LNCAP (cell line): ENCODE data around the gene MPDZ.

Source experiments
- CTCF ChIP-seq: fragments of 450-650 bp; IDR thresholded peaks from 2 replicates; pipeline ENCODE4 v1.5.1; 2017; ENCODE audit warnings: mild to moderate bottlenecking

Gene MPDZ

GRCh38 chr9:13292782-13293181 lies 13.3 kb upstream of the MPDZ start:
- no peak for TF ChIP-seq CTCF

GRCh38 chr9:13292158-13292557 lies 12.7 kb upstream of the MPDZ start:
- TF ChIP-seq CTCF, result no peak

- TF ChIP-seq CTCF, result no peak
Measured at GRCh38 chr9:13291718-13292117, 12.2 kb upstream of the MPDZ start.

- TF ChIP-seq CTCF, result no peak
Measured at GRCh38 chr9:13284011-13284410, 4.5 kb upstream of the MPDZ start.

- no peak for TF ChIP-seq CTCF
Measured at GRCh38 chr9:13282998-13283397, 3.5 kb upstream of the MPDZ start.

GRCh38 chr9:13281356-13282016 lies 2.0 kb upstream of the MPDZ start:
- TF ChIP-seq CTCF, result no peak

GRCh38 chr9:13278368-13279246 lies 885 bp downstream of the MPDZ start:
- TF ChIP-seq CTCF, result no peak
